GM19455 (cell line): ENCODE measurements around the gene PTGFRN.
"Not testable (repeated sequence)": the region's sequence is repeated elsewhere in the genome, so short reads cannot be mapped to it uniquely, and the experiment has no call there.

Source experiments
- ATAC-seq: cut with Tn5 transposase; IDR thresholded peaks from one replicate; pipeline ENCODE4 v1.9.1; 2021; ENCODE audit not compliant: unreplicated experiment

Gene PTGFRN

GRCh38 chr1:116909512-116910378, at the start of gene PTGFRN:
PTGFRN (plus strand) TSS chr1:116909916; CDS start chr1:116910204, 288 bp downstream.
- no peak for ATAC-seq

GRCh38 chr1:116860167-116860566, 49.5 kb upstream of the PTGFRN start:
- not testable (repeated sequence) for ATAC-seq

GRCh38 chr1:116861137-116861536, 48.6 kb upstream of the PTGFRN start:
- ATAC-seq: no peak

GRCh38 chr1:116863031-116863430, 46.7 kb upstream of the PTGFRN start:
- ATAC-seq: not testable (repeated sequence)

- not testable (repeated sequence) for ATAC-seq
Measured at GRCh38 chr1:116866478-116866877, 43.2 kb upstream of the PTGFRN start.

GRCh38 chr1:116868385-116868784, 41.3 kb upstream of the PTGFRN start:
- ATAC-seq: no peak

- no peak for ATAC-seq
Measured at GRCh38 chr1:116869611-116870010, 40.1 kb upstream of the PTGFRN start.

- no peak for ATAC-seq
Measured at GRCh38 chr1:116870300-116870699, 39.4 kb upstream of the PTGFRN start.

GRCh38 chr1:116871779-116872146, 38.0 kb upstream of the PTGFRN start:
- ATAC-seq: no peak

GRCh38 chr1:116873680-116874271, 35.9 kb upstream of the PTGFRN start:
- ATAC-seq: no peak

- ATAC-seq: no peak
Measured at GRCh38 chr1:116874733-116875249, 34.9 kb upstream of the PTGFRN start.

- ATAC-seq: no peak
Measured at GRCh38 chr1:116875391-116875790, 34.3 kb upstream of the PTGFRN start.

GRCh38 chr1:116875946-116876345, 33.8 kb upstream of the PTGFRN start:
- not testable (repeated sequence) for ATAC-seq

GRCh38 chr1:116877141-116877818, 32.4 kb upstream of the PTGFRN start:
- ATAC-seq: no peak

- ATAC-seq: no peak
Measured at GRCh38 chr1:116878804-116879477, 30.8 kb upstream of the PTGFRN start.

GRCh38 chr1:116879478-116880133, 30.1 kb upstream of the PTGFRN start:
- ATAC-seq: no peak

GRCh38 chr1:116880917-116881316, 28.8 kb upstream of the PTGFRN start:
- no peak for ATAC-seq

- no peak for ATAC-seq
Measured at GRCh38 chr1:116881879-116882520, 27.7 kb upstream of the PTGFRN start.

- ATAC-seq: no peak
Measured at GRCh38 chr1:116882866-116883265, 26.9 kb upstream of the PTGFRN start.

GRCh38 chr1:116886291-116886878, 23.3 kb upstream of the PTGFRN start:
- no peak for ATAC-seq
